ENCODE measurements around the gene HFM1. TPM values are rescaled to one million over a fixed set of nuclear protein-coding genes. Genes with fewer than 3 reads are reported as not detected.

Gene HFM1
- polyA plus RNA-seq, 1 of the 3 experiments (the other 2 are of a cell fraction): 0.10 TPM

GRCh38 chr1:91398291-91398690 is 6.3 kb downstream of the HFM1 start:
- Histone ChIP-seq H3K4me1 (ENCODE audit: control insufficient read depth in 1 of 2, insufficient read depth in 2 of 2, low read depth in 1 of 2, low read length in 1 of 2) (no peaks in the 10 kb centered on the region), H3K27me3 (ENCODE audit: insufficient read depth) (0 out of 2 replicates have a peak, but pooled peaks cover 3% of the 10 kb centered on the region), H3K4me3 (ENCODE audit: low read depth in 2 of 2, low read length in 1 of 2) (no peak overlapping the region), H3F3A (replicated peaks; ENCODE audit: insufficient read depth) (no peaks in the 10 kb centered on the region), H3K9me3 (no peaks in the 10 kb centered on the region), H3K9me2 (no peaks in the 10 kb centered on the region), H3K9ac (no peak overlapping the region), H4K20me1 (ENCODE audit: insufficient read depth) (no peaks in the 10 kb centered on the region), H2AFZ (ENCODE audit: low read depth) (no peak overlapping the region), H3K4me2 (no peak overlapping the region), H3K79me2 (ENCODE audit: insufficient read depth) (no peaks in the 10 kb centered on the region), H3K27ac (ENCODE audit: low read depth in 2 of 2, low read length in 1 of 2) (no peak overlapping the region), H3K36me3 (replicated peaks in 1 of 2; ENCODE audit: control insufficient read depth in 1 of 2, insufficient read depth in 2 of 2, low read length in 1 of 2) (no peaks in the 10 kb centered on the region)
- POLR2A ChIA-PET: no interaction called here
- DNase-seq: no peak
- WGBS (ENCODE audit: low lambda C conversion rate): 5% methylated on average over 1 of the region's 1 CpG
- CTCF ChIA-PET: no interaction called here
- TF ChIP-seq FOXJ3 (CRISPR knock-in tag; IDR thresholded peaks at IDR 0.05) (no peak), GABPA (IDR thresholded peaks at IDR 0.05; ENCODE audit: low read depth) (no peak), NFIC (IDR thresholded peaks at IDR 0.05; ENCODE audit: borderline replicate concordance) (no peak)

GRCh38 chr1:91397605-91398004 is 7.0 kb downstream of the HFM1 start:
- Histone ChIP-seq H2AFZ (ENCODE audit: low read depth) (no peak overlapping the region), H3K27ac (ENCODE audit: low read depth in 2 of 2, low read length in 1 of 2) (no peak overlapping the region), H3K9me3 (no peaks in the 10 kb centered on the region), H3K79me2 (ENCODE audit: insufficient read depth) (no peaks in the 10 kb centered on the region), H3K4me2 (no peak overlapping the region), H3K4me3 (ENCODE audit: low read depth in 2 of 2, low read length in 1 of 2) (no peak overlapping the region), H3K4me1 (ENCODE audit: control insufficient read depth in 1 of 2, insufficient read depth in 2 of 2, low read depth in 1 of 2, low read length in 1 of 2) (no peaks in the 10 kb centered on the region), H3K27me3 (ENCODE audit: insufficient read depth) (no peaks in the 10 kb centered on the region), H3K36me3 (replicated peaks in 1 of 2; ENCODE audit: control insufficient read depth in 1 of 2, insufficient read depth in 2 of 2, low read length in 1 of 2) (no peaks in the 10 kb centered on the region), H3K9ac (no peak overlapping the region), H4K20me1 (ENCODE audit: insufficient read depth) (no peaks in the 10 kb centered on the region), H3F3A (replicated peaks; ENCODE audit: insufficient read depth) (no peaks in the 10 kb centered on the region), H3K9me2 (no peaks in the 10 kb centered on the region)
- POLR2A ChIA-PET: no interaction called here
- WGBS (ENCODE audit: low lambda C conversion rate): 35% methylated on average over 4 of the region's 4 CpGs
- no peak for DNase-seq
- CTCF ChIA-PET: no interaction called here
- no peak for TF ChIP-seq TEAD4 (IDR thresholded peaks at IDR 0.05; ENCODE audit: borderline replicate concordance, insufficient read depth)
- no peak for TF ChIP-seq FOXJ3 (CRISPR knock-in tag; IDR thresholded peaks at IDR 0.05)

- WGBS (ENCODE audit: low lambda C conversion rate): 37% methylated on average over 1 of the region's 1 CpG
- no peak for DNase-seq
- Histone ChIP-seq H3K4me1 (ENCODE audit: control insufficient read depth in 1 of 2, insufficient read depth in 2 of 2, low read depth in 1 of 2, low read length in 1 of 2) (no peaks in the 10 kb centered on the region), H3K27me3 (ENCODE audit: insufficient read depth) (no peaks in the 10 kb centered on the region), H3K79me2 (ENCODE audit: insufficient read depth) (no peaks in the 10 kb centered on the region), H3K4me2 (no peak overlapping the region), H2AFZ (ENCODE audit: low read depth) (no peak overlapping the region), H3F3A (replicated peaks; ENCODE audit: insufficient read depth) (no peaks in the 10 kb centered on the region), H3K9me2 (no peaks in the 10 kb centered on the region), H3K9me3 (no peaks in the 10 kb centered on the region), H3K9ac (no peak overlapping the region), H3K4me3 (ENCODE audit: low read depth in 2 of 2, low read length in 1 of 2) (no peak overlapping the region), H3K36me3 (replicated peaks in 1 of 2; ENCODE audit: control insufficient read depth in 1 of 2, insufficient read depth in 2 of 2, low read length in 1 of 2) (no peaks in the 10 kb centered on the region), H3K27ac (ENCODE audit: low read depth in 2 of 2, low read length in 1 of 2) (no peak overlapping the region), H4K20me1 (ENCODE audit: insufficient read depth) (no peaks in the 10 kb centered on the region)
- CTCF ChIA-PET: no interaction called here
- POLR2A ChIA-PET: no interaction called here
- TF ChIP-seq POLR2AphosphoS5 (IDR thresholded peaks at IDR 0.05; ENCODE audit: low read depth, low read length): no peak
- no peak for TF ChIP-seq TEAD4 (IDR thresholded peaks at IDR 0.05; ENCODE audit: borderline replicate concordance, insufficient read depth)
- TF ChIP-seq MXI1 (IDR thresholded peaks at IDR 0.05; ENCODE audit: low read depth, low read length): no peak
- no peak for TF ChIP-seq PBX3 (IDR thresholded peaks at IDR 0.05)
These were observed 11.6 kb downstream of the HFM1 start for GRCh38 chr1:91393042-91393441.
